Esophagus squamous epithelium (tissue), 5 donors: ENCODE data around the gene BDNF. TPM values are rescaled to one million over a fixed set of nuclear protein-coding genes. Genes with fewer than 3 reads are reported as not detected.

ENCODE experiments used
- DNase-seq: peaks from one replicate; lab custom pipeline; 2025; lab: John Stamatoyannopoulos, UW
- H3K27ac ChIP-seq, 4 donors: fragments of 200-600 bp; sonication (generic); one replicate each; pipeline ENCODE4 v1.5.1; 2016 to 2019; ENCODE audit warnings: mild to moderate bottlenecking in 1 of 4
- H3K27me3 ChIP-seq, 4 donors: fragments of 200-600 bp; sonication (generic); 1 replicate in 3 of 4; 2 replicates in 1 of 4; pipeline versions ENCODE4 v1.5.1 to v1.6.0; 2017 to 2021; ENCODE audit warnings: antibody characterized with exemption in 1 of 4
- H3K36me3 ChIP-seq, 3 donors: fragments of 200-600 bp; sonication (generic); one replicate each; pipeline ENCODE4 v1.5.1; 2016 to 2019
- H3K4me1 ChIP-seq, 3 donors: fragments of 200-600 bp; sonication (generic); one replicate each; pipeline ENCODE4 v1.5.1; 2017 to 2019
- H3K4me3 ChIP-seq, 4 donors: fragments of 200-600 bp; sonication (generic); 1 replicate in 3 of 4; 2 replicates in 1 of 4; pipeline ENCODE4 v1.5.1; 2016 to 2019; ENCODE audit warnings: mild to moderate bottlenecking in 2 of 4, moderate library complexity in 1 of 4
- H3K9me3 ChIP-seq, 3 donors: fragments of 200-600 bp; sonication (generic); one replicate each; pipeline ENCODE4 v1.5.1; 2016 to 2019
- POLR2A ChIP-seq, 4 donors: fragments of 450-650 bp; IDR thresholded peaks; one replicate each; pipeline ENCODE4 v1.6.1; 2017; ENCODE audit warnings: antibody characterized with exemption in 4 of 4, mild to moderate bottlenecking in 4 of 4, moderate library complexity in 3 of 4
- WGBS, 2 donors: methylation state at CpG; one replicate each; pipeline ENCODE4 v1.1.5; 2018; 5-methylcytosine and 5-hydroxymethylcytosine counted together
- intact Hi-C: fragments of 100-400 bp; cut with DNase I; formaldehyde crosslinking; loops from one replicate; pipeline ENCODE4 v1.15.0; 2022
- total RNA-seq, 4 donors: library from RNA; depleted of rRNA; stranded (reverse); fragments of >200 nt; gene quantifications; one replicate each; pipeline ENCODE4 v1.1.0, GENCODE V29; 2016
- TF ChIP-seq, protein P1 (sequence below), 6 experiments: fragments of 450-650 bp in 4 of 6; fragments of 200-600 bp in 2 of 6; sonication (generic) in 2 of 6; IDR thresholded peaks; one replicate each; pipeline ENCODE4 v1.5.1; 2016 to 2019; ENCODE audit warnings: antibody characterized with exemption in 6 of 6, mild to moderate bottlenecking in 4 of 6, moderate library complexity in 4 of 6
- donor health status: DM: yes; HTN: yes; CAD: no.

The BDNF gene
- total RNA-seq, 4 donors from 2014 or later = 0.15 to 1.1 (median 0.84) TPM

DNA sequence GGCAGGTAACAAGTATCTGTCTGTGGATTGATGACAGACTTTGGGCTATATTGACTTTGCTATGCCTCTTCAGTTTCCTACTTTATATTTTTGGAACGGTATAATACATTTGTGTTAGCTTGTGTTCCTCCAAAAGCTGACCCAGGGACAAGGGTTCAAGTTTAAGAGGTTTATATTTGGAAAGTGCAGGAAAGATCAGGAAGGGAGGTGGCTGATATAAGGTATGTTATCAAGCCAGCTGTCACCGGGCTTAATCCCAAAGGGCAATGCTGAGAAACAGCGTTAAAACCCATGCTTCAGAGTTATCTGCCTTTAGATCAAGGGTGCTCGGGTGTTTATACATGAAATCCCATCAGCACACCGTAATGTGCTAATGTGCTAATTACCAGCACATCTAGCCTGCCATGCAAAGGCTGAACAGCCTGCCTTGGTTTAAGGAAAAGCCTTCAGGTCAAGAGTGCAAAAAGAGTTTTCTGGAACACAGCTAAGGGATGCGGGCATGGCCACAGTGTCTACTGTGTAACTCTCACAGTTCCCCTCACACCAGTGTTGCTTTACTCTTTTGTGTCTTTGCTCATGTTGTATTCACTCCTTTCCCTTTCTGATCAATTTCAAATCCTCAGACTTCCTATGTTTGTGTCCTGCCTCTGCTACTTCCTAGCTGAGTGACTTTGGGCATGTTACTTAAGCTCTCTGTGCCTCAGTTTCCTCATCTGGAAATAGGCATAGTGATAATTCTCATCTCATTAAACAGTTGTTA lies 77.5 kb downstream of the BDNF start:
- no peaks in the 10 kb centered on the region for H3K36me3 ChIP-seq
- TF ChIP-seq, protein P1, sequence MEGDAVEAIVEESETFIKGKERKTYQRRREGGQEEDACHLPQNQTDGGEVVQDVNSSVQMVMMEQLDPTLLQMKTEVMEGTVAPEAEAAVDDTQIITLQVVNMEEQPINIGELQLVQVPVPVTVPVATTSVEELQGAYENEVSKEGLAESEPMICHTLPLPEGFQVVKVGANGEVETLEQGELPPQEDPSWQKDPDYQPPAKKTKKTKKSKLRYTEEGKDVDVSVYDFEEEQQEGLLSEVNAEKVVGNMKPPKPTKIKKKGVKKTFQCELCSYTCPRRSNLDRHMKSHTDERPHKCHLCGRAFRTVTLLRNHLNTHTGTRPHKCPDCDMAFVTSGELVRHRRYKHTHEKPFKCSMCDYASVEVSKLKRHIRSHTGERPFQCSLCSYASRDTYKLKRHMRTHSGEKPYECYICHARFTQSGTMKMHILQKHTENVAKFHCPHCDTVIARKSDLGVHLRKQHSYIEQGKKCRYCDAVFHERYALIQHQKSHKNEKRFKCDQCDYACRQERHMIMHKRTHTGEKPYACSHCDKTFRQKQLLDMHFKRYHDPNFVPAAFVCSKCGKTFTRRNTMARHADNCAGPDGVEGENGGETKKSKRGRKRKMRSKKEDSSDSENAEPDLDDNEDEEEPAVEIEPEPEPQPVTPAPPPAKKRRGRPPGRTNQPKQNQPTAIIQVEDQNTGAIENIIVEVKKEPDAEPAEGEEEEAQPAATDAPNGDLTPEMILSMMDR (IDR thresholded peaks at IDR 0.05) = no peak
- TF ChIP-seq POLR2A (IDR thresholded peaks at IDR 0.05) = no peak
- intact Hi-C loops = no loop called here

DNA sequence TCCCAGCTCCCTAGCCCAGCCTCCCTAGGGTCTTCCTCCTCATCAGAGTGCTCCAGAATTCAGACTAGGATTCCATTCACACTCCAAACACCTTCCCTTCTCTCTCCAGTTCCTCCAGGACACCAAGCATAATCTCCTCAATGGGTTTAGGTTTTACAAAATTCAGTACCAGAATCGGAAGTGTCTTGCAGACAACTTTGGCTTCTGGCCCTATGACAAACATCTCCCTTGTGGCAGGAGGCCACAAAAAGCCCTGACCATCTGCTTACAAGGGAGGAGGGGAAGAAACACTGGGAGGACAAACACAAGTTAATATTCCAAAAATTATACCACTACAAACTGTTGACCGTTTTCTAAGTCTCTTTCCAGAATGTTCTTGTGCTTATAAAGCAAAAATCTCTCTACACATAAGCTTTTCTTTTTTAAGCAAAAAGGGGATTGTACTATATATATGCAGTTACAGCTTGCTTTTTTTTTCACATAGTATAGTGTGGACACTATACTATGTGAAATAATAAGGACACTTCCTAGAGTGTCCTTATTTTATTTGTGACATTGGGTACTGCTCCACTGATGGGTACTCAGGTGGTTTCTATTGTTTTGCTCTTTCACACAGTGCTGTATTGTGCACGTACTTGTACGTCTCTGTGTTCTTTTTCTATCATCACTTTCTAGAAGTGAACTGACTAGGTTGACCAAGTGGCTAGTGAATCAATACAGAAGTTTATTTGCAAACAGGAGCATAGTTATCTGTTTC lies 78.7 kb downstream of the BDNF start:
- DNase-seq = no peak
- TF ChIP-seq, protein P1 (IDR thresholded peaks at IDR 0.05) = no peak
- no peak for TF ChIP-seq POLR2A (IDR thresholded peaks at IDR 0.05)
- peaks cover 0 to 5% (median 0%) of the 10 kb centered on the region in 3 donors for H3K4me1 ChIP-seq
- no peaks in the 10 kb centered on the region for H3K27me3 ChIP-seq
- no peaks in the 10 kb centered on the region for H3K9me3 ChIP-seq
- H3K27ac ChIP-seq = no peak overlapping the region
- no peak overlapping the region for H3K4me3 ChIP-seq
- 70 to 77% methylated on average over 4 of the region's 4 CpGs for WGBS, 2 donors
- H3K36me3 ChIP-seq = no peaks in the 10 kb centered on the region
- intact Hi-C loops = no loop called here

More for the DNA sequence above, 77.5 kb downstream of the BDNF start:
- Histone ChIP-seq H3K9me3 (no peaks in the 10 kb centered on the region), H3K27ac (no peak overlapping the region), H3K4me1 (peaks cover 0 to 5% (median 0%) of the 10 kb centered on the region in 3 donors), H3K27me3 (no peaks in the 10 kb centered on the region), H3K4me3 (no peak overlapping the region)
- 69 to 75% methylated on average over 6 of the region's 6 CpGs for WGBS, 2 donors
- no peak for DNase-seq

- 40 to 68% methylated on average over 2 of the region's 2 CpGs for WGBS, 2 donors
- no peak overlapping the region for H3K4me3 ChIP-seq
- TF ChIP-seq POLR2A (IDR thresholded peaks at IDR 0.05) = no peak
- TF ChIP-seq, protein P1 (IDR thresholded peaks at IDR 0.05) = no peak
- no peak overlapping the region for H3K27ac ChIP-seq
- no peaks in the 10 kb centered on the region for H3K27me3 ChIP-seq
- no peaks in the 10 kb centered on the region for H3K9me3 ChIP-seq
- H3K36me3 ChIP-seq = no peaks in the 10 kb centered on the region
- peaks cover 0 to 5% (median 0%) of the 10 kb centered on the region in 3 donors for H3K4me1 ChIP-seq
- intact Hi-C loops = no loop called here
- no peak for DNase-seq
Observed at GRCh38 chr11:27619763-27620335, 80.4 kb downstream of the BDNF start.

DNA sequence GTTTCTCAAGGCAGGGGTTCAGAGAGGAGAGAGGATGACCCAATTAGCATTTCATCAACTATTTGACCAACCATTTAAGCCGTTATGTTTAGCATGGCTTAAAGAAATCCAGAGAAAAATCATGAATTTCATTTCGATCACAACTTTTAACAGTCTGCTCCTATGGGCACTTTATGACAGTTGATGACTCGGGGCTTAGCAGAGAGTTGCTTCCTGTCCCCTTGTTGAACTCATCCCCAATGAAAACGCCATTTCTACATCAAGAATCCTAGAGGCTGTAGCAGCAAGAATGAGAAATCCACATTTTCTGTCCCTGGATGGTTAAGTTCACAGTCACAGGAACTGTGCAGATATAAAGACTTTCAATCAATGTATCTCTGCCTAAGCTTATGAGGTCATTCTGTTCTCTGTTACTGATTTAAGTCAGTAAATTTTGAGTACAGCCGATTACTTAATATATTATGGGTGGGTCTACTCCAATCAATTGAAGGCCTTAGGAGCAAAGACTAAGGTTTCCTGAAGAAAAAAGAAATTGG lies 81.1 kb downstream of the BDNF start:
- TF ChIP-seq, protein P1 (IDR thresholded peaks at IDR 0.05) = no peak
- TF ChIP-seq POLR2A (IDR thresholded peaks at IDR 0.05) = no peak
- no peaks in the 10 kb centered on the region for H3K36me3 ChIP-seq
- H3K4me1 ChIP-seq = peaks cover 0 to 5% (median 0%) of the 10 kb centered on the region in 3 donors
- H3K27ac ChIP-seq = no peak overlapping the region
- DNase-seq = no peak
- intact Hi-C loops = no loop called here
- H3K9me3 ChIP-seq = no peaks in the 10 kb centered on the region
- 72 to 75% methylated on average over 5 of the region's 5 CpGs for WGBS, 2 donors
- no peak overlapping the region for H3K4me3 ChIP-seq
- H3K27me3 ChIP-seq = no peaks in the 10 kb centered on the region
